NCI-H2196 (cell line): ENCODE data around the gene CHERP.
"Not testable (repeated sequence)": the region's sequence is repeated elsewhere in the genome, so short reads cannot be mapped to it uniquely, and the experiment has no call there.

Source experiments
- DNase-seq: peaks from one replicate; lab custom pipeline; 2025; ENCODE audit not compliant: unreplicated experiment; lab: John Stamatoyannopoulos, UW

CHERP gene

GRCh38 chr19:16543734-16544133 is 1.5 kb upstream of the CHERP start:
- not testable (repeated sequence) for DNase-seq

DNA sequence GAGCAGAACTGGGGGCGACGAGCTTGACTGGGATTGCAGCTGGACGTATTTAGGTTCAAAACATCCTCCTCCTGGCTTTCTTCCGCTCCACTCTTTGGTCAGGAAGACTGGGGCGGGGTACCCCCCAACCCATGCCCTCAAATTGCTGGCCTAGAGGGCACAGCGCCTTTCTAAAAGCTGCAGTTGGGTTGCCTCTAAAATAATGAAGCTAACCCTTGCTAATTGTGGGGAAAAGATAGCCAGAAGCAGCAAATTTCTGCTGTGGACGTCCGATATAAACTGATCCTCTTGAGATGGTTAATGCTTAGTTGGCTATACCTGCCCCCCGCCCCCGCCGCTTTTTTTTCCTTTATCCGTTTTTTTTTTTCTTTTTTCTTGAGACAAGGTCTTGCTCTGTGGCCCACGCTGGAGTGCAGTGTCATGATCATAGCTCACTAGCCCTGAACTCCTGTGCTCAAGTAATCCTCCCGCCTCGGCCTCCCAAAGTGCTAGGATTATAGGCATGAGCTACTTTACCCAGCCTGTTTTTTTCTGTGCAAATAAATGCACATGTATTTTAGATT is 754 bp upstream of the CHERP start:
- no peak for DNase-seq

- no peak for DNase-seq
Observed at GRCh38 chr19:16541526-16542044, 652 bp downstream of the CHERP start.

DNA sequence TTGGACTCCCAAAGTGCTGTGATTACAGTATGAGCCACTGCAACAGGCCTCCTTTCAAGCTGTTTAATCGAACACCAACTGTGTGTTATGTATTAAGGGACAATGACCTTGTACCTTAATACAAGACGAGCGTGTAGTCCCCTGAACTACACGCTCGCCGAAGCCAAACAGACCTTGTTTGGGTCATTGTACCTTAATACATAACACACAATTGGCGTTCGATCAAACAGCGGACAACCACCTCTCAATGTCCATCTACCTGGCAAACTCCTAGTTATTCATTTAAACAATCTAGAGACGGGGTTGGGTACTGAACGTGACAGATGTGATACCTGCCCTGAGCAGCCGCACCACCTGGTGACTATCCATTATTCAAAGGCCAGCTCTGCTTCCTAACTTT is 1.3 kb downstream of the CHERP start:
- DNase-seq = no peak

DNA sequence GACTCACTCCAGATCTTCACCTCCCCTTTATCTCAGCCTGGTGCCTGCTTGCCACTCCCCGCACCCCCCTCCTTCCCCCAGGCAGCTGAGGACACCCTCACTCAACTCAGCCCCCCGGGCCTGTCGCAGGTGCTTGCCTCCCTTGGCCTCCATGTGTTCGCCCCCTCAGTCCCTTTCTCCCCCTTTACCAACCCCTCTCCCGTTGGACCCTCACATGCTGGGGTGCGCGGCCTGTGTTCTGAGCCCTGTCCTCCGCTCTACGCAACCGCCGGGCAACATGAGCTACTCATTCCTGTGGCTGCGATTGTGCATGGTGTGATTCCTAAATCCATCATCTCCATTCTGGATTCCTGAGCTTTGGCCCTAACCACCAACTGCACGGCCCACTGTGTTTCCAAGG is 5.1 kb downstream of the CHERP start:
- DNase-seq = no peak

GRCh38 chr19:16536130-16536529 is 6.1 kb downstream of the CHERP start:
- DNase-seq = no peak

- no peak for DNase-seq
Observed at GRCh38 chr19:16535381-16535780, 6.9 kb downstream of the CHERP start.

DNA sequence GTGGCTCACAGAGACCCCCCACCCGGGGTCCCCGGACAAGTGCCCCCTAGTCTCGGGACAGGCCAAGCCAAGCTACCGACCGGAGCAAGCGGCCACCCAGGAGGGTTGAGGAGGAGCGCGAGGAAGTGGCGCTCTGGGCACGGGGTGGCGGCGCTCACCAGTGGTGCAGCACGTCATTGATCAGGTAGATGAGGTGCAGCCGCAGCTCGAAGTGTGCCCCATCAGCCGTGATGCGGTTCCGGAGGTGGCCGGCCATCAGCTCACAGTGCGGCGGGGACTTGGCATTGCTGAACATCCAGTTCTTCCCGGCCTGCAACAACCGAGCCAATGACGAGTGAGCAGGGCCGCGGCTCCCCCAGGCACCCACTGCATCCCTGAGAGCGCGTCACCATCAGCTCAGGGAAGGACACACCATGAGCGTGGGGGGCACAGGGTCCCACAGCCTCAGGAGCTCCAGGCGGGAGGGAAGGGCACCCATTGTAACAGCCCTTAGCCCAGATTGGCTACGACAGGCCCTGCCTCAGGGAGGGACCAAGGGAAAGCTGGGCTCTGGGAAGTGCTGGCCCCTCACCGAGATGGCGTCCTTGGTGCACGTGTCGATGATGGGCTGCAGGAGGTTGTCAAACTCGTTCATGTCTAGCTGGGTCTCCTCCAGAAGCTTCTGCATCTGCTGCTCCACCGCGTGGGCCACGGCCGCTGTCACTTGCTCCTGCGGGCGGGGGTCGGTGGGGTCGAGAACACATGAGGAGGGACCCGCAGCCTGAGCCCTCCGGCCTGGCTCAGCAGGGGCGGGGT is 9.6 kb downstream of the CHERP start:
- DNase-seq = no peak

DNA sequence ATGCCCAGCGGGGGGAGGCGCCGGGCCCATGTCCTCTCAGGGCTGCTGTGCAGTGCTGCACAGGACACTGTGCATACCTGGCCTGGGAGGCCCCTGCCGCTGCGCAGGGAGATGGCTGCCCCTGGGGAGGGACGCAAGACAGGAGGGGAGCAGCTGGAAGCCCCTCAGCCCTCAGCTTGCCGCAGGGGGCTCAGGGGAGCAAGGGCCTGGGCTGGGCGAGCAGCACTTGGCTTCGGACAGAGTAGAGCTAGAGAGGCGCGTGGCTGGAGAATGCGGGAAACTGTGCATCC is 10.9 kb downstream of the CHERP start:
- DNase-seq = no peak

- DNase-seq = no peak
Observed at GRCh38 chr19:16530540-16531379, 11.5 kb downstream of the CHERP start.

- DNase-seq = no peak
Observed at GRCh38 chr19:16529466-16530144, 12.6 kb downstream of the CHERP start.

GRCh38 chr19:16527971-16528521 is 14.2 kb downstream of the CHERP start:
- DNase-seq = no peak

DNA sequence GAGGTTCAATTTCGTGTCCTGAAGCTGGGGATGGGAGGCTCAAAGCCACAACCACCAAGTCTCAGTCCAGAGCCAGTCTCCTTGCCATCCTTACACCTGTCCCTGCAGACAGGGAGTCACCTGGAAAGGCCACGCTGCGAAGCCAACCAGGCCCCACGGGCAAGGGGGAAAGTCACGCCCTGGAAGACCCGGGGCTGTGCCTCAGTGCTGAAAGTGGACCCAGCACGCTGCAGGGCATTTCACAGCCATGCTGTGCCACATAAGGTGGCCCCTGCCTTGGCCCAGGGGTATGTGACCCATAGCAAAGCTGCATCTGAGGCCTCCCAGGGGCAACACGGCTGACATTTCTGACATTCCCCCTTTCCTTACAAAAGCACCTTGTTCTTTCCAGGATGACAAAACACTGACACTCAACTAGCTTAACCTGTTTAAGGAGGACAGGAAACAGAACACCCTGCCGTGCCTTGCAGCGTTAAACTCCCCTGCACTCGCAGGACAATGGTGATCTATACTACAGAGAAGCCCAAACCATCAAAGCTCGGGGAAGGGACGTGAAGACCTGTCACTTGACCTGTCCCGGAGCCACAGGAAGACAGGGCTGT is 14.8 kb downstream of the CHERP start:
- DNase-seq = no peak

- peak; percentile 70 for DNase-seq
Observed at GRCh38 chr19:16525751-16526481, 16.3 kb downstream of the CHERP start.

DNA sequence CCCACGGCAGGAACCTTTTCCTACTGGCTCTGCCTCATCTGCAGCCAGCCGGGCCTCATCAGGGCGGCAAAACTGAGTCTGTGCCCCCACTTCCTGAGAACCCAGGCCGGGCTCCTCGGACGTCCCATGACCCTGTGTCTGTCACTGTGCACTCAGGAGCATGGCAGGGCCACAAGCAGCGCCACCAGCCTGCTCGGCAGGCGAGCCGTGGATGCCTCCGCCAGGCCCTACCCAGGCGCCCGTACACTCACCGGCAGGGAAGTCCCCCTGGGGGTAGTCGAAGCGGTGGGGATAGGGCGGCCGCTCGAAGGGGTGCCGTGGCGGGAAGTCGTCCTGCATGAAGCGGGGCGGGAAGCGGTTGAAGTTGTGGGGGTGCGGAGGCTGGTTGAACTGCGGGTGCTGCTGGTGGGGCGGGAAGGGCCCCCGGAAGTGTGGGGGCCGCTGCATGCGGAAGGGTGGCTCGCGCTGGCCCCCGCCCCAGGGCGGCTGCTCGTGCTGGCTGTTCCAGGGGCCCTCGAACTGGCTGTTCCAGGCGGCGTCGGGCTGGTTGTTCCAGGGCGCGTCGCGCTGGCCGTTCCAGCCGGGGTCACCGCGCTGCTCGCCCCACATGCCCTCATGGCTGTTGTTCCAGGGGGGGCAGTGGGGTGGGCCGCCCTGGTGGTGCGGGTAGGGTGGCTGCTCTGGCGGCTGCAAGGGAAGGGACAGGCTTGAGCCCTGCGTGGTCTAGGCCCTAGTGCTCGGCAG is 17.1 kb downstream of the CHERP start:
- DNase-seq = no peak

DNA sequence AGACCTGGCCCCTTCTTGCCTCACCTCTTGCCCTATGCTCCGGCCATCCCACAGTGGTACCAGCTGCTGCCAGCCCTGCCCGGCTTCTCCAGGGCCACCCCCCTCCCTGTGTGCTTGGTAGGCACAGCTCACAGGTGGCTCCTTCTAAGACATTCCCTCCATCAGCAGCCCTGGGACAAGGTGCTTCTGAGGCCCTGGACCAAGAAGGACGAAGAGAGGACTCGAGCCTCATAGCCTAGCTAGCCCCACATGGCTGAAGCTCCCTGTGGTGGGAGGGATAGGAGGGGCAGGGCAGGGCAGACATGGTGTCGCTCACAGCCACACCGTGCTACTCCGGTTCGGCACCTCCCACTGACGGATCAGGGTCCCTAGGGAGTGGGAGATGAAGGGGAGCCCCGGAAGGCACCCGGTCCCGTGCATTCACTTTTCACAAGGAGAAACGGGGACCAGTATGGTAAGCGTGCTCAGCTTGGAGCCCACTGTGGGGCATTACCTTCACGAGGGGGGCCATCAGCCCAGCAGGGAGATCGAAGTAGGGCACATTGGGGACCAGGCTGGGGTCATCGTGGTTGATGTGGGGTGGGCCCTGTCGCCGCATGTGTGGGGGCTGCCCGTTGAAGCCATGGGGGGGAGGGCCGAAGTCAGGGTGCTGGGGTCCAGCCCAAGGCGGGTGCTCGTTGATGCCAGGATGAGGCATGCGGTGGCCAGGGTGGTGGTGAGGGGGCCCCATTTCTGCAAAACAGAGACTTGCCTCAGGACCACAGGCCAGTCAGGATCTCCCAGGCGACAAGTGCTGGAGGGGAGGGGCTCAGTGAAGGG is 19.5 kb downstream of the CHERP start:
- no peak for DNase-seq

- DNase-seq = no peak
Observed at GRCh38 chr19:16521715-16522289, 20.4 kb downstream of the CHERP start.

GRCh38 chr19:16520986-16521624 is 21.1 kb downstream of the CHERP start:
- DNase-seq = no peak
